Endothelial cell of umbilical vein (primary cell): ENCODE data around the gene HSD17B13. TPM values are rescaled to one million over a fixed set of nuclear protein-coding genes. Genes with fewer than 3 reads are reported as not detected.

Source experiments
- BruUV-seq: library from RNA; stranded (reverse); fragments of 400-500 nt; replicated peaks from 2 replicates; lab custom pipeline; 2021; lab: Mats Ljungman, UMichigan
- CTCF ChIA-PET: fragments of 300-600, 350-600 bp; sonication (Branson Sonifier 250); formaldehyde crosslinking; loops from one replicate; lab custom pipeline; 2021; ENCODE audit warnings: antibody characterized with exemption, inconsistent platforms; lab: Charles Lee
- POLR2A ChIA-PET: fragments of 300-600, 350-600 bp; sonication (Branson Sonifier 250); formaldehyde crosslinking; loops from one replicate; lab custom pipeline; 2021; ENCODE audit warnings: antibody characterized with exemption, inconsistent platforms; lab: Charles Lee
- DNase-seq: peaks from one replicate; pipeline ENCODE4 v3.0.0-alpha.2; 2011; ENCODE audit warnings: low read depth, low spot score
- FAIRE-seq: peaks from 2 replicates; lab custom pipeline; 2011; peaks lifted over from hg19 to GRCh38; lab: Jason Lieb, UNC
- H2AFZ ChIP-seq: 2 replicates; pipeline ENCODE4 v1.6.0; 2012; ENCODE audit warnings: low read depth, low read length, control low read depth, inconsistent platforms
- H3K27ac ChIP-seq: 2 replicates; pipeline ENCODE4 v1.5.1; 2011; ENCODE audit warnings: low read depth, mild to moderate bottlenecking, control low read depth, low read length, moderate library complexity; ENCODE audit not compliant: insufficient read depth
- H3K27me3 ChIP-seq, 2 experiments: 2 replicates each; pipeline versions ENCODE4 v1.6.0 to v1.6.1; 2011; ENCODE audit warnings: low read length in 2 of 2, mixed read lengths in 1 of 2; ENCODE audit not compliant: control insufficient read depth in 2 of 2, insufficient read depth in 2 of 2
- H3K36me3 ChIP-seq, 2 experiments: 2 replicates in 1 of 2; 3 replicates in 1 of 2; pipeline ENCODE4 v1.5.1; 2011; ENCODE audit warnings: low read length in 2 of 2, mild to moderate bottlenecking in 1 of 2, moderate library complexity in 1 of 2; ENCODE audit not compliant: control insufficient read depth in 2 of 2, insufficient read depth in 2 of 2; ENCODE audit errors: extremely low read depth in 1 of 2
- H3K4me1 ChIP-seq: 3 replicates; pipeline ENCODE4 v1.5.1; 2011; ENCODE audit warnings: mild to moderate bottlenecking, low read length; ENCODE audit not compliant: control insufficient read depth, insufficient read depth; ENCODE audit errors: extremely low read depth
- H3K4me2 ChIP-seq: 2 replicates; pipeline ENCODE4 v1.6.1; 2011; ENCODE audit warnings: low read length, control low read depth, mixed read lengths; ENCODE audit not compliant: insufficient read depth
- H3K4me3 ChIP-seq, 3 experiments: fragments of 200-600 bp in 1 of 3; sonication (generic), shearing (Covaris generic) in 1 of 3; replicated peaks in 1 of 3; 2 replicates each; pipeline ENCODE4 v1.5.1; 2011 to 2016; ENCODE audit warnings: control low read depth in 3 of 3, low read length in 3 of 3, mild to moderate bottlenecking in 2 of 3, inconsistent platforms in 1 of 3, low read depth in 1 of 3, moderate library complexity in 1 of 3; ENCODE audit not compliant: insufficient read depth in 1 of 3
- H3K79me2 ChIP-seq: 2 replicates; pipeline ENCODE4 v1.6.0; 2012; ENCODE audit warnings: low read length, inconsistent platforms; ENCODE audit not compliant: control insufficient read depth, insufficient read depth
- H3K9ac ChIP-seq: replicated peaks from 2 replicates; pipeline ENCODE3; 2011; ENCODE audit warnings: low read length, control low read depth; ENCODE audit not compliant: insufficient read depth; ENCODE audit errors: extremely low read depth
- H3K9me1 ChIP-seq: replicated peaks from 3 replicates; pipeline ENCODE4 v1.6.0; 2011; ENCODE audit warnings: mild to moderate bottlenecking, low read length; ENCODE audit not compliant: control insufficient read depth, insufficient read depth; ENCODE audit errors: extremely low read depth
- H3K9me3 ChIP-seq: replicated peaks from 2 replicates; pipeline ENCODE4 v1.5.1; 2012; ENCODE audit warnings: low read length, inconsistent platforms; ENCODE audit not compliant: control insufficient read depth, insufficient read depth
- H4K20me1 ChIP-seq: replicated peaks from 2 replicates; pipeline ENCODE3; 2011; ENCODE audit warnings: mild to moderate bottlenecking, low read length; ENCODE audit not compliant: control insufficient read depth, insufficient read depth; ENCODE audit errors: extremely low read depth
- CTCF ChIP-seq, 2 donors: IDR thresholded peaks; 1 replicate in 1 of 2; 2 replicates in 1 of 2; pipeline ENCODE4 v1.5.1; 2011; ENCODE audit warnings: low read length in 2 of 2, mild to moderate bottlenecking in 2 of 2, moderate library complexity in 2 of 2, control low read depth in 1 of 2, inconsistent platforms in 1 of 2, low read depth in 1 of 2; ENCODE audit not compliant: insufficient read depth in 1 of 2; ENCODE audit errors: extremely low read depth in 1 of 2
- EZH2 ChIP-seq: IDR thresholded peaks from 2 replicates; pipeline ENCODE4 v1.6.1; 2012; ENCODE audit warnings: borderline replicate concordance, low read depth, mild to moderate bottlenecking, moderate library complexity, low read length, inconsistent platforms; ENCODE audit not compliant: severe bottlenecking
- FOS ChIP-seq: IDR thresholded peaks from 2 replicates; pipeline ENCODE4 v1.6.1; 2011; ENCODE audit warnings: mild to moderate bottlenecking, low read length, moderate library complexity, borderline replicate concordance; ENCODE audit not compliant: insufficient read depth
- GATA2 ChIP-seq: IDR thresholded peaks from 2 replicates; pipeline ENCODE4 v1.7.0; 2011; ENCODE audit warnings: low read depth, mild to moderate bottlenecking, moderate library complexity, mixed read lengths, low read length; ENCODE audit not compliant: insufficient read length, insufficient read depth
- JUN ChIP-seq: IDR thresholded peaks from 2 replicates; pipeline ENCODE4 v1.6.1; 2011; ENCODE audit warnings: borderline replicate concordance, low read depth; ENCODE audit not compliant: insufficient read length, insufficient read depth
- MAX ChIP-seq: IDR thresholded peaks from 2 replicates; pipeline ENCODE4 v1.6.1; 2011; ENCODE audit not compliant: insufficient read depth, insufficient read length
- MYC ChIP-seq: IDR thresholded peaks from one replicate; pipeline ENCODE4 v1.6.1; 2011; ENCODE audit warnings: mild to moderate bottlenecking, low read depth, low read length
- POLR2A ChIP-seq: IDR thresholded peaks from 2 replicates; pipeline ENCODE4 v1.6.1; 2012; ENCODE audit warnings: low read depth, mild to moderate bottlenecking, control low read depth, low read length
- POLR2AphosphoS5 ChIP-seq: IDR thresholded peaks from 2 replicates; pipeline ENCODE4 v1.6.1; 2012; ENCODE audit warnings: low read depth, mild to moderate bottlenecking, control low read depth, low read length, moderate library complexity; ENCODE audit not compliant: insufficient read depth
- dilution Hi-C: fragments of 300-500 bp; cut with MboI; formaldehyde crosslinking; loops from one replicate; pipeline ENCODE4 v1.15.0; 2019; ENCODE audit warnings: low sequenced_read_pairs; ENCODE audit not compliant: extremely low pct_ligation_motif_present
- intact Hi-C: fragments of 100-400 bp; cut with micrococcal nuclease; formaldehyde crosslinking; loops from one replicate; pipeline ENCODE4 v1.10.0; 2022
- polyA plus RNA-seq, 4 experiments: library from polyadenylated mRNA; depleted of rRNA in 3 of 4; stranded (reverse) in 3 of 4; unstranded in 1 of 4; fragments of >200 nt; gene quantifications; 2 replicates each; pipeline versions ENCODE4 v1.2.1 to v1.2.3, GENCODE V29; 2011 to 2012; ENCODE audit warnings: missing spikeins in 1 of 4
- total RNA-seq: library from RNA; stranded (reverse); gene quantifications from 2 replicates; pipeline ENCODE4 v1.2.3, GENCODE V29; 2021

Gene HSD17B13
- total and polyA plus RNA-seq, 2 donors (not counting 3 experiments of a cell fraction or from before 2014, with no cell fraction given): 0.07 TPM; not detected in 1

- Histone ChIP-seq H3K4me1 (no peaks in the 10 kb centered on the region), H3K27ac (no peak overlapping the region), H3K9ac (no peak overlapping the region), H4K20me1 (no peaks in the 10 kb centered on the region), H3K27me3 (no peaks in the 10 kb centered on the region), H2AFZ (no peak overlapping the region), H3K79me2 (no peaks in the 10 kb centered on the region), H3K9me3 (no peaks in the 10 kb centered on the region), H3K9me1 (no peaks in the 10 kb centered on the region), H3K36me3 (no peaks in the 10 kb centered on the region), H3K4me3 (no peak overlapping the region), H3K4me2 (no peak overlapping the region)
- DNase-seq (no peak), FAIRE-seq (no peak)
- TF ChIP-seq POLR2AphosphoS5: no peak
- no peak for TF ChIP-seq FOS
- TF ChIP-seq GATA2: no peak
- TF ChIP-seq EZH2: no peak
- TF ChIP-seq MYC: no peak
- no peak for TF ChIP-seq POLR2A
- no peak for TF ChIP-seq JUN
- TF ChIP-seq MAX: no peak
- no peak for TF ChIP-seq CTCF (IDR thresholded peaks at IDR 0.05; ENCODE audit: extremely low read depth in 1 of 2, insufficient read depth in 1 of 2, low read depth in 1 of 2, low read length in 2 of 2)
- intact Hi-C loops (no loop called here), dilution Hi-C loops (no loop called here)
- CTCF ChIA-PET: no interaction called here
- no TSS peak for BruUV-seq
- POLR2A ChIA-PET: no interaction called here
Observed at GRCh38 chr4:87321888-87322287, 794 bp downstream of the HSD17B13 start.
